ENCODE measurements around the gene DAGLB. TPM values are rescaled to one million over a fixed set of nuclear protein-coding genes. Genes with fewer than 3 reads are reported as not detected.

The DAGLB gene
- total RNA-seq, 2 experiments from 2014 or later, result 22.0 to 22.9 TPM

GRCh38 chr7:6360841-6361240 lies 86.9 kb downstream of the DAGLB start:
- no peaks in the 10 kb centered on the region for H3K9me3 ChIP-seq (ENCODE audit: control insufficient read depth in 1 of 2, insufficient read depth in 1 of 2, low read length in 2 of 2)
- Mint-ChIP-seq H3K9me3 (no peaks in the 10 kb centered on the region), H3K27me3 (no peaks in the 10 kb centered on the region), H3K27ac (no peak overlapping the region), H3K4me1 (ENCODE audit: low read depth) (no peaks in the 10 kb centered on the region), H3K36me3 (ENCODE audit: low read depth) (no peaks in the 10 kb centered on the region), H3K4me3 (no peak overlapping the region)
- TF ChIP-seq, protein P1, sequence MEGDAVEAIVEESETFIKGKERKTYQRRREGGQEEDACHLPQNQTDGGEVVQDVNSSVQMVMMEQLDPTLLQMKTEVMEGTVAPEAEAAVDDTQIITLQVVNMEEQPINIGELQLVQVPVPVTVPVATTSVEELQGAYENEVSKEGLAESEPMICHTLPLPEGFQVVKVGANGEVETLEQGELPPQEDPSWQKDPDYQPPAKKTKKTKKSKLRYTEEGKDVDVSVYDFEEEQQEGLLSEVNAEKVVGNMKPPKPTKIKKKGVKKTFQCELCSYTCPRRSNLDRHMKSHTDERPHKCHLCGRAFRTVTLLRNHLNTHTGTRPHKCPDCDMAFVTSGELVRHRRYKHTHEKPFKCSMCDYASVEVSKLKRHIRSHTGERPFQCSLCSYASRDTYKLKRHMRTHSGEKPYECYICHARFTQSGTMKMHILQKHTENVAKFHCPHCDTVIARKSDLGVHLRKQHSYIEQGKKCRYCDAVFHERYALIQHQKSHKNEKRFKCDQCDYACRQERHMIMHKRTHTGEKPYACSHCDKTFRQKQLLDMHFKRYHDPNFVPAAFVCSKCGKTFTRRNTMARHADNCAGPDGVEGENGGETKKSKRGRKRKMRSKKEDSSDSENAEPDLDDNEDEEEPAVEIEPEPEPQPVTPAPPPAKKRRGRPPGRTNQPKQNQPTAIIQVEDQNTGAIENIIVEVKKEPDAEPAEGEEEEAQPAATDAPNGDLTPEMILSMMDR (IDR thresholded peaks at IDR 0.05), result no peak
- H3K4me3 ChIP-seq (ENCODE audit: low read length), result no peak overlapping the region
- intact Hi-C loops (cut with DNase I, micrococcal nuclease), result no loop called here
- ATAC-seq (ENCODE audit: poor library complexity) (no peak), DNase-seq (no peak)
- no peak overlapping the region for H3K27ac ChIP-seq (ENCODE audit: low read depth in 1 of 2, low read length in 2 of 2)
- CTCF ChIA-PET, result interaction anchor here (0.6 to 0.9 kb wide), 2 partner anchors 22 to 254 kb away, joined by 4 to 5 read pairs; no protein-coding TSS in a partner anchor
- no peaks in the 10 kb centered on the region for H3K36me3 ChIP-seq (ENCODE audit: insufficient read depth, low read length)
- H3K4me1 ChIP-seq (ENCODE audit: insufficient read depth, low read length), result no peaks in the 10 kb centered on the region
- POLR2A ChIA-PET, result no interaction called here
- H3K27me3 ChIP-seq (ENCODE audit: control insufficient read depth in 1 of 2, insufficient read depth in 2 of 2, low read length in 2 of 2), result no peaks in the 10 kb centered on the region

GRCh38 chr7:6359734-6360133 lies 88.0 kb downstream of the DAGLB start:
- Mint-ChIP-seq H3K4me3 (no peak overlapping the region), H3K27me3 (no peaks in the 10 kb centered on the region), H3K9me3 (no peaks in the 10 kb centered on the region), H3K4me1 (ENCODE audit: low read depth) (no peaks in the 10 kb centered on the region), H3K27ac (no peak overlapping the region), H3K36me3 (ENCODE audit: low read depth) (no peaks in the 10 kb centered on the region)
- no peaks in the 10 kb centered on the region for H3K4me1 ChIP-seq (ENCODE audit: insufficient read depth, low read length)
- DNase-seq (no peak), ATAC-seq (ENCODE audit: poor library complexity) (no peak)
- ChIA-PET POLR2A (no interaction called here), CTCF (interaction anchor here (0.7 to 0.9 kb wide), 2 partner anchors 23 to 89 kb away, joined by 3 to 4 read pairs; no protein-coding TSS in a partner anchor)
- no peaks in the 10 kb centered on the region for H3K36me3 ChIP-seq (ENCODE audit: insufficient read depth, low read length)
- intact Hi-C loops (cut with DNase I, micrococcal nuclease), result no loop called here
- TF ChIP-seq, protein P1 (IDR thresholded peaks at IDR 0.05), result no peak
- no peak overlapping the region for H3K27ac ChIP-seq (ENCODE audit: low read depth in 1 of 2, low read length in 2 of 2)
- H3K4me3 ChIP-seq (ENCODE audit: low read length), result no peak overlapping the region
- H3K9me3 ChIP-seq (ENCODE audit: control insufficient read depth in 1 of 2, insufficient read depth in 1 of 2, low read length in 2 of 2), result no peaks in the 10 kb centered on the region
- no peaks in the 10 kb centered on the region for H3K27me3 ChIP-seq (ENCODE audit: control insufficient read depth in 1 of 2, insufficient read depth in 2 of 2, low read length in 2 of 2)

Other genes starting within 250 kb of the DAGLB start
- 1 to 10 TPM; 7.6 to 9.1 TPM for gene CYTH3, start 175.3 kb downstream of the DAGLB start, total RNA-seq
- 10 to 100 TPM in 1 of 2 experiments, 1 to 10 TPM in 1; 8.6 to 11.0 TPM for gene FAM220A, start 99.0 kb downstream of the DAGLB start, total RNA-seq
- gene RAC1, start 73.4 kb downstream of the DAGLB start, total RNA-seq, result 10 to 100 TPM; 57.6 to 66.4 TPM
- gene KDELR2, start 36.2 kb upstream of the DAGLB start, total RNA-seq, result 10 to 100 TPM; 29.6 to 29.7 TPM
- gene GRID2IP, start 103.5 kb upstream of the DAGLB start, total RNA-seq, result under 1 TPM; 0.36 to 0.39 TPM
- gene ZDHHC4, start 129.5 kb upstream of the DAGLB start, total RNA-seq, result 10 to 100 TPM; 32.1 to 32.9 TPM
- 10 to 100 TPM; 39.3 to 41.8 TPM for gene INTS15, start 142.1 kb upstream of the DAGLB start, total RNA-seq
- 1 to 10 TPM; 2.5 to 2.7 TPM for gene ZNF853, start 167.7 kb upstream of the DAGLB start, total RNA-seq
- gene ZNF316, start 189.4 kb upstream of the DAGLB start, total RNA-seq, result 10 to 100 TPM; 46.2 to 49.7 TPM